ENCODE results near the gene PLCG2.

Gene PLCG2

DNA sequence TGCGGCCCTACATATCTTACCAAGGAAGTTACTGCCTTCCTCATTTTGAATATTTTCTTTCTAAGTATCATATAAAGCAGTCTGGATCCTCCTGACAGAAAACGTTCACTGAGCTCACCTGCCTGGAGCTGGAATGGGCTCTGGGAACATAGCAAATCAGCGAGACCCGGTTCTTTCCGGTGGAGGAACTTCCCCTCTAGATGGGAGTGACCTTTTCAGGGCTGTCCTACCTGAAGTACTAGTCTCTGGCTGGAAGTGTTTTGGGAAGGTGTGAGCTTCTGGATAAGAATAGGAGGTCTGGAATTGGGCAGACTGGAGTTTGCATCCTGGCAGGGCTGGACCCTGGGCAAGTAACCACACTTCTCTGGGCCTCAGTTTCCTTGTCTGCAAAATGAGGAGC lies 152.8 kb downstream of the PLCG2 start:
- no peak for TF ChIP-seq RAD21 (IDR thresholded peaks at IDR 0.05; ENCODE audit: low read depth)
- TF ChIP-seq TCF12 (IDR thresholded peaks at IDR 0.05; ENCODE audit: low read depth) = no peak
- no peak for TF ChIP-seq CEBPB (IDR thresholded peaks at IDR 0.05)
- TF ChIP-seq, protein P1, sequence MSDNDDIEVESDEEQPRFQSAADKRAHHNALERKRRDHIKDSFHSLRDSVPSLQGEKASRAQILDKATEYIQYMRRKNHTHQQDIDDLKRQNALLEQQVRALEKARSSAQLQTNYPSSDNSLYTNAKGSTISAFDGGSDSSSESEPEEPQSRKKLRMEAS (IDR thresholded peaks at IDR 0.05) = no peak
- TF ChIP-seq NFIC (IDR thresholded peaks at IDR 0.05) = no peak

DNA sequence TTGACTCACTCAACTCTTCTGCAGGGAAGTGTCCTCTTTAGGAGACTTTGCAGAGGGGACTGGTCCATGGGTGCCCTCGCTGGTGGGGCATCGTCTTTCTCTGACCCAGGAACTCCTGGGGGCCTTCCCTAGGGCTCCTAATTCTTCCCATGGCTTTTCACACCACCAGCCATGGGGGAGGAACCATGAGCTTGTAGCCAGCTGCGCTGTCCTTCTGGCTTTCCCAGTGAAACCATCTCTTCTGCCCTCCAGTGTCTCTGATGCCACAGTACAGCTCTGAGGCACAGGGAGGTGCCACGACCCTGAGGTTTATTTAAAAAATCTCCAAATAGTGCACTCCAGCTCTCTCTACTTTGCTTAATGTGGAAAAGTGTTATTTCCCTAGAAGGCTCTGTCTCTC lies 153.6 kb downstream of the PLCG2 start:
- TF ChIP-seq, protein P2, sequence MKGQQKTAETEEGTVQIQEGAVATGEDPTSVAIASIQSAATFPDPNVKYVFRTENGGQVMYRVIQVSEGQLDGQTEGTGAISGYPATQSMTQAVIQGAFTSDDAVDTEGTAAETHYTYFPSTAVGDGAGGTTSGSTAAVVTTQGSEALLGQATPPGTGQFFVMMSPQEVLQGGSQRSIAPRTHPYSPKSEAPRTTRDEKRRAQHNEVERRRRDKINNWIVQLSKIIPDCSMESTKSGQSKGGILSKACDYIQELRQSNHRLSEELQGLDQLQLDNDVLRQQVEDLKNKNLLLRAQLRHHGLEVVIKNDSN (IDR thresholded peaks at IDR 0.05) = no peak
- TF ChIP-seq, protein P1 (IDR thresholded peaks at IDR 0.05) = no peak
- TF ChIP-seq, protein P3, sequence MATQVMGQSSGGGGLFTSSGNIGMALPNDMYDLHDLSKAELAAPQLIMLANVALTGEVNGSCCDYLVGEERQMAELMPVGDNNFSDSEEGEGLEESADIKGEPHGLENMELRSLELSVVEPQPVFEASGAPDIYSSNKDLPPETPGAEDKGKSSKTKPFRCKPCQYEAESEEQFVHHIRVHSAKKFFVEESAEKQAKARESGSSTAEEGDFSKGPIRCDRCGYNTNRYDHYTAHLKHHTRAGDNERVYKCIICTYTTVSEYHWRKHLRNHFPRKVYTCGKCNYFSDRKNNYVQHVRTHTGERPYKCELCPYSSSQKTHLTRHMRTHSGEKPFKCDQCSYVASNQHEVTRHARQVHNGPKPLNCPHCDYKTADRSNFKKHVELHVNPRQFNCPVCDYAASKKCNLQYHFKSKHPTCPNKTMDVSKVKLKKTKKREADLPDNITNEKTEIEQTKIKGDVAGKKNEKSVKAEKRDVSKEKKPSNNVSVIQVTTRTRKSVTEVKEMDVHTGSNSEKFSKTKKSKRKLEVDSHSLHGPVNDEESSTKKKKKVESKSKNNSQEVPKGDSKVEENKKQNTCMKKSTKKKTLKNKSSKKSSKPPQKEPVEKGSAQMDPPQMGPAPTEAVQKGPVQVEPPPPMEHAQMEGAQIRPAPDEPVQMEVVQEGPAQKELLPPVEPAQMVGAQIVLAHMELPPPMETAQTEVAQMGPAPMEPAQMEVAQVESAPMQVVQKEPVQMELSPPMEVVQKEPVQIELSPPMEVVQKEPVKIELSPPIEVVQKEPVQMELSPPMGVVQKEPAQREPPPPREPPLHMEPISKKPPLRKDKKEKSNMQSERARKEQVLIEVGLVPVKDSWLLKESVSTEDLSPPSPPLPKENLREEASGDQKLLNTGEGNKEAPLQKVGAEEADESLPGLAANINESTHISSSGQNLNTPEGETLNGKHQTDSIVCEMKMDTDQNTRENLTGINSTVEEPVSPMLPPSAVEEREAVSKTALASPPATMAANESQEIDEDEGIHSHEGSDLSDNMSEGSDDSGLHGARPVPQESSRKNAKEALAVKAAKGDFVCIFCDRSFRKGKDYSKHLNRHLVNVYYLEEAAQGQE (IDR thresholded peaks at IDR 0.05; ENCODE audit: low read depth) = no peak
- TF ChIP-seq ZBTB7A (IDR thresholded peaks at IDR 0.05; ENCODE audit: low read depth) (no peak), YY1 (IDR thresholded peaks at IDR 0.05; ENCODE audit: low read depth) (no peak), CREB1 (IDR thresholded peaks at IDR 0.05; ENCODE audit: low read depth) (no peak), TAF1 (IDR thresholded peaks at IDR 0.05; ENCODE audit: low read depth) (no peak), RAD21 (IDR thresholded peaks at IDR 0.05; ENCODE audit: low read depth) (no peak), CEBPB (IDR thresholded peaks at IDR 0.05) (no peak), FOXM1 (IDR thresholded peaks at IDR 0.05; ENCODE audit: borderline replicate concordance, low read depth) (no peak), NFIC (IDR thresholded peaks at IDR 0.05) (no peak), TEAD4 (IDR thresholded peaks at IDR 0.05) (no peak), TCF12 (IDR thresholded peaks at IDR 0.05; ENCODE audit: low read depth) (no peak)

DNA sequence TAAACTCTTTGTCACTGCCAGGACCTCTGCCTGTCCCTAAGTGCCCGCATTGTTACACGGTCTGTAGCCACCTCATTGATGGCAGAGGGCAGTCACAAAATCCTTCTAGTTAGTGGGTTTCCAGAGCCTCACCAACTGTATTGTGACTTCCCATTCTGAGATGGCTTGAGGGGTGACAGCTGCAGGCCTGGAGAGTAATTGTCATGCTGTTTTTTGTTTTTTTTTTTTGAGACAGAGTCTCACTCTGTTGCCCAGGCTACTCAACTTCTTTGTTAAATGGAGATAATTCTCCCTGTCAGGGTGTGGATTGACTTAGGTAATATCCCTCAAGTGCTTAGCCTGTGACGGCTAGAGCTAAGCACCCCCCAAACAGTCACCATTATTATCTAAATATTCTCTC lies 154.3 kb downstream of the PLCG2 start:
- TF ChIP-seq CREB1 (IDR thresholded peaks at IDR 0.05; ENCODE audit: low read depth) = no peak
- TF ChIP-seq EGR1 (IDR thresholded peaks at IDR 0.05) = no peak
- TF ChIP-seq EP300 (IDR thresholded peaks at IDR 0.05; ENCODE audit: borderline replicate concordance) = no peak
- no peak for TF ChIP-seq ZBTB7A (IDR thresholded peaks at IDR 0.05; ENCODE audit: low read depth)
- TF ChIP-seq, protein P2 (IDR thresholded peaks at IDR 0.05) = no peak
- no peak for TF ChIP-seq NFIC (IDR thresholded peaks at IDR 0.05)
- no peak for TF ChIP-seq CEBPB (IDR thresholded peaks at IDR 0.05)
- TF ChIP-seq FOXM1 (IDR thresholded peaks at IDR 0.05; ENCODE audit: borderline replicate concordance, low read depth) = no peak
- TF ChIP-seq, protein P3 (IDR thresholded peaks at IDR 0.05; ENCODE audit: low read depth) = no peak

DNA sequence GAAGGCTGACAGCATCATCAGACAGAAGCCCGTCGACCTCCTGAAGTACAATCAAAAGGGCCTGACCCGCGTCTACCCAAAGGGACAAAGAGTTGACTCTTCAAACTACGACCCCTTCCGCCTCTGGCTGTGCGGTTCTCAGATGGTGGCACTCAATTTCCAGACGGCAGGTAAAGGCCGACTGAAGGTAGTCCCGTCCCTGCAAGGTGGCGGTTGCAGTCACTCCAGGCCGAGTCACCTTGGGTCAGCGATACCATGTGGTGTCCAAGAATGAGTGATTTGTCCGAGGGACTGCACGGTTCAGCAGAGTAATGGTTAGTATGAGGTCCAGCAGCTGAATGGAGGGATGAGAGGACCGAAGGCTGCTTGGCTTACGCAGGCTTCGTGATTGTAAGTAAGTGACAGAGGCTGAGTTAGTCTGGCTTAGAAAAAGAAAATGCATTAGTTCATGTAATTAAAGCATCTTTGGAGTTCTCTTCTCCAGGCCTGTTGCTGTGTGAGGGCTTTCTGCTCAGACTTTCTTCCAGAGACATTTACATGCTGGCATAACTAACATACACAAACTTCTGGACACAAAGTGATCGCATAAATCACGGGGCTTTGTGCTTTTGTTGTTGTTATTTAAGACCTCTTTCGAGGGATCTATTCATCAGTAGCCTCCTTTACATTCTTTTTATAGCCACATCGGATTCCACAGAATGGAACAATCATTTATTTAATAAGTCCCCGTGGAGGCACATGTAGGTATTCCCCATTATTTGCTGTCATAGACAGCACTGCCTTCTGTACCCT lies 157.3 kb downstream of the PLCG2 start:
- no peak for TF ChIP-seq CEBPB (IDR thresholded peaks at IDR 0.05)
- TF ChIP-seq NFIC (IDR thresholded peaks at IDR 0.05) = no peak
- TF ChIP-seq, protein P1 (IDR thresholded peaks at IDR 0.05) = no peak
- no peak for TF ChIP-seq ZBTB7A (IDR thresholded peaks at IDR 0.05; ENCODE audit: low read depth)
- no peak for TF ChIP-seq TAF1 (IDR thresholded peaks at IDR 0.05; ENCODE audit: low read depth)
- no peak for TF ChIP-seq EP300 (IDR thresholded peaks at IDR 0.05; ENCODE audit: borderline replicate concordance)
- TF ChIP-seq TCF12 (IDR thresholded peaks at IDR 0.05; ENCODE audit: low read depth) = no peak
- TF ChIP-seq YY1 (IDR thresholded peaks at IDR 0.05; ENCODE audit: low read depth) = no peak
- no peak for TF ChIP-seq FOXM1 (IDR thresholded peaks at IDR 0.05; ENCODE audit: borderline replicate concordance, low read depth)
- TF ChIP-seq CREB1 (IDR thresholded peaks at IDR 0.05; ENCODE audit: low read depth) = no peak
- TF ChIP-seq TEAD4 (IDR thresholded peaks at IDR 0.05) = no peak
- TF ChIP-seq, protein P3 (IDR thresholded peaks at IDR 0.05; ENCODE audit: low read depth) = no peak
- TF ChIP-seq RAD21 (IDR thresholded peaks at IDR 0.05; ENCODE audit: low read depth) = no peak
- no peak for TF ChIP-seq EGR1 (IDR thresholded peaks at IDR 0.05)
- TF ChIP-seq, protein P2 (IDR thresholded peaks at IDR 0.05) = no peak
